Measurements from ENCODE around the gene PRR23A.

DNA sequence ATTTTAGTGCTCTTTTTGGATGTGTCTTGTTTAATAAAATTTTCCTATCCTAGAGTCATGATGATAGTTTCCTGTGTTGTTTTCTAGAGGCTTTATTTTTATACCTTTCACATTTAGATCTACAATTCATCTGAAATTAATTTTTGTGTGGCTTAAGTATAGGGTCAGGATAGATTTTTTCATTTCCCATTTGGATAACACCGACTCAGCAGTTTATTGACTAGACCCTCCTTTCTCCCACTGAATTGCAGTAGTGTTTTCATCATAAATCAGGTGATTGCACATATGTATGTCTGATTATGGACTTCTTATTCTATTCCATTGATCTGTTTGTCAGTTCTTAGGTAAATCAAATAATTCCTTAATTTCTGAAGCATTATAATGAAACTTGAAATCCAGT lies 10.4 kb downstream of the PRR23A start:
- TF ChIP-seq, protein P1, sequence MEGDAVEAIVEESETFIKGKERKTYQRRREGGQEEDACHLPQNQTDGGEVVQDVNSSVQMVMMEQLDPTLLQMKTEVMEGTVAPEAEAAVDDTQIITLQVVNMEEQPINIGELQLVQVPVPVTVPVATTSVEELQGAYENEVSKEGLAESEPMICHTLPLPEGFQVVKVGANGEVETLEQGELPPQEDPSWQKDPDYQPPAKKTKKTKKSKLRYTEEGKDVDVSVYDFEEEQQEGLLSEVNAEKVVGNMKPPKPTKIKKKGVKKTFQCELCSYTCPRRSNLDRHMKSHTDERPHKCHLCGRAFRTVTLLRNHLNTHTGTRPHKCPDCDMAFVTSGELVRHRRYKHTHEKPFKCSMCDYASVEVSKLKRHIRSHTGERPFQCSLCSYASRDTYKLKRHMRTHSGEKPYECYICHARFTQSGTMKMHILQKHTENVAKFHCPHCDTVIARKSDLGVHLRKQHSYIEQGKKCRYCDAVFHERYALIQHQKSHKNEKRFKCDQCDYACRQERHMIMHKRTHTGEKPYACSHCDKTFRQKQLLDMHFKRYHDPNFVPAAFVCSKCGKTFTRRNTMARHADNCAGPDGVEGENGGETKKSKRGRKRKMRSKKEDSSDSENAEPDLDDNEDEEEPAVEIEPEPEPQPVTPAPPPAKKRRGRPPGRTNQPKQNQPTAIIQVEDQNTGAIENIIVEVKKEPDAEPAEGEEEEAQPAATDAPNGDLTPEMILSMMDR (IDR thresholded peaks at IDR 0.05; ENCODE audit: low read length) = no peak
- no peak for TF ChIP-seq EZH2 (optimal IDR thresholded peaks at IDR 0.05; ENCODE audit: low read depth, low read length)
- no peak for TF ChIP-seq EZH2phosphoT487 (IDR thresholded peaks at IDR 0.05; ENCODE audit: low read length)

All from MM.1S (cell line).